Transverse colon (tissue), 4 donors: ENCODE measurements around the gene TAC4. TPM values are rescaled to one million over a fixed set of nuclear protein-coding genes. Genes with fewer than 3 reads are reported as not detected.

Experiments used
- DNase-seq: peaks from one replicate; pipeline ENCODE4 v3.0.0-alpha.2; 2019
- H3K27ac ChIP-seq, 4 donors: fragments of 200-600 bp; sonication (generic); 2 replicates each; pipeline ENCODE4 v1.5.1; 2016 to 2018; ENCODE audit warnings: inconsistent platforms in 4 of 4
- H3K27me3 ChIP-seq: fragments of 200-600 bp; sonication (generic); 2 replicates; pipeline ENCODE4 v1.5.1; 2017; ENCODE audit warnings: inconsistent platforms
- H3K36me3 ChIP-seq, 4 donors: fragments of 200-600 bp; sonication (generic); 2 replicates each; pipeline ENCODE4 v1.5.1; 2017 to 2019; ENCODE audit warnings: inconsistent platforms in 4 of 4
- H3K4me1 ChIP-seq, 4 donors: fragments of 200-600 bp; sonication (generic); 2 replicates each; pipeline ENCODE4 v1.5.1; 2017 to 2020; ENCODE audit warnings: inconsistent platforms in 4 of 4
- H3K4me3 ChIP-seq, 4 donors: fragments of 200-600 bp; sonication (generic); 1 replicate in 1 of 4; 2 replicates in 3 of 4; pipeline versions ENCODE4 v1.5.1 to v1.6.1; 2017 to 2019; ENCODE audit warnings: inconsistent platforms in 4 of 4
- H3K9me3 ChIP-seq, 2 donors: fragments of 200-600 bp; sonication (generic); 2 replicates each; pipeline ENCODE4 v1.5.1; 2017 to 2019; ENCODE audit warnings: inconsistent platforms in 2 of 2
- EP300 ChIP-seq: sonication (generic); formaldehyde crosslinking; IDR thresholded peaks from one replicate; pipeline ENCODE4 v1.6.1; 2017; ENCODE audit warnings: antibody characterized with exemption, low read depth
- POLR2A ChIP-seq: fragments of 450-650 bp; IDR thresholded peaks from one replicate; pipeline ENCODE4 v1.6.1; 2016; ENCODE audit warnings: antibody characterized with exemption, mild to moderate bottlenecking, moderate library complexity
- POLR2AphosphoS5 ChIP-seq, 3 donors: sonication (generic); formaldehyde crosslinking; IDR thresholded peaks; one replicate each; pipeline ENCODE4 v1.6.1; 2016; ENCODE audit warnings: antibody characterized with exemption in 3 of 3
- WGBS, 2 donors: methylation state at CpG; one replicate each; pipeline ENCODE4 v1.1.5; 2018; ENCODE audit warnings: low coverage in 1 of 2; 5-methylcytosine and 5-hydroxymethylcytosine counted together
- in situ Hi-C, 4 donors: fragments of 200-750 bp; cut with MboI; loops; one replicate each; pipeline versions ENCODE4 v1.15.0 to v1.15.1; 2017; ENCODE audit warnings: low sequenced_read_pairs in 3 of 4, low pct_ligation_motif_present in 1 of 4, low pct_unique_long_range_greater_than_20kb in 1 of 4
- intact Hi-C: fragments of 100-400 bp; cut with DNase I; formaldehyde crosslinking; loops from one replicate; pipeline ENCODE4 v1.15.1; 2023; ENCODE audit warnings: low total_unique reads
- total RNA-seq, 4 donors: library from RNA; depleted of rRNA; stranded (reverse); fragments of >200 nt; gene quantifications; one replicate each; pipeline ENCODE4 v1.1.0, GENCODE V29; 2016
- TF ChIP-seq, protein P1 (sequence below), 5 experiments: fragments of 200-600 bp in 3 of 5; fragments of 450-650 bp in 2 of 5; sonication (generic) in 3 of 5; IDR thresholded peaks; 1 replicate in 2 of 5; 2 replicates in 3 of 5; pipeline ENCODE4 v1.5.1; 2016 to 2017; ENCODE audit warnings: antibody characterized with exemption in 5 of 5, inconsistent platforms in 3 of 5, mild to moderate bottlenecking in 2 of 5, moderate library complexity in 1 of 5

The TAC4 gene
- total RNA-seq, 4 donors from 2014 or later: not detected

DNA sequence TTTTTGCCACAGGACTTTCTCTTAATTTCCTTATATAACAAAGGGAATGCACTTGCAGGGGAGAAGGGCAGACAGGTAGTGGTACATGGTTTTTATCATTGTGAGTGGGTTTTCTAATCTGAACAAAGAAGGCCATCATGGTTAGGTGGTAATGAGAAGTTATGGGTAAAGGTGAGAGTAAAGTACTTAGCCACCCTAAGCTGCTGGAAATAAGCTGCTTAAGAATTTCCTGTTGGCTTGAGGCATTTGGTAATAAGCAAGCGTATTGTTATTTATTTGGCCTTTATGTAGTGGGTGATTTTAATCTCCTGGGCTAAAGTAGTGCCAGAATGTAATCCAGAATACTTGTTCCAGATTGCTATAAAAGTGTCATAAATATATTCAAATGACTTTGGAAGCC is 27.1 kb downstream of the TAC4 start:
- in situ Hi-C loops: no loop called here

DNA sequence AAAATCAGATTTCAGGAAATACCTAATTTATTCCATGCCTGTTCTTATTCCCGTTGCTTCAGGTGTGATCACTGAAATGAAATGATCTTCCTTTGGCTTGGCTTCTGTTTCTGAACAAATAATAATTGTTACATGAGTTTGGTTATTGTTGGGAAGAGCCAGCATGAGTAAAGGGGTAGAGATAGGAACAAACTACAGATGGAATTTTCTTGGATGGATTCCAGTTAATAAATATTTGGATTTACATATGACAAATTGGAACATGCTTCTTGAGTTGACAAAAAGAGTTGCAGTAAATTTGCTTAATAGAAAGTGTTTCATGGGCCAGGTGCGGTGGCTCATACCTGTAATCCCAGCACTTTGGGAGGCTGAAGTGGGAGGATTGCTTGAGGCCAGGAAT is 28.2 kb downstream of the TAC4 start:
- intact Hi-C loops (no loop called here), in situ Hi-C loops (no loop called here)
- H3K36me3 ChIP-seq: peaks cover 0 to 59% (median 23%) of the 10 kb centered on the region in 4 donors
- 91 to 93% methylated on average over 2 of the region's 2 CpGs for WGBS, 2 donors
- no peak for DNase-seq
- TF ChIP-seq, protein P1, sequence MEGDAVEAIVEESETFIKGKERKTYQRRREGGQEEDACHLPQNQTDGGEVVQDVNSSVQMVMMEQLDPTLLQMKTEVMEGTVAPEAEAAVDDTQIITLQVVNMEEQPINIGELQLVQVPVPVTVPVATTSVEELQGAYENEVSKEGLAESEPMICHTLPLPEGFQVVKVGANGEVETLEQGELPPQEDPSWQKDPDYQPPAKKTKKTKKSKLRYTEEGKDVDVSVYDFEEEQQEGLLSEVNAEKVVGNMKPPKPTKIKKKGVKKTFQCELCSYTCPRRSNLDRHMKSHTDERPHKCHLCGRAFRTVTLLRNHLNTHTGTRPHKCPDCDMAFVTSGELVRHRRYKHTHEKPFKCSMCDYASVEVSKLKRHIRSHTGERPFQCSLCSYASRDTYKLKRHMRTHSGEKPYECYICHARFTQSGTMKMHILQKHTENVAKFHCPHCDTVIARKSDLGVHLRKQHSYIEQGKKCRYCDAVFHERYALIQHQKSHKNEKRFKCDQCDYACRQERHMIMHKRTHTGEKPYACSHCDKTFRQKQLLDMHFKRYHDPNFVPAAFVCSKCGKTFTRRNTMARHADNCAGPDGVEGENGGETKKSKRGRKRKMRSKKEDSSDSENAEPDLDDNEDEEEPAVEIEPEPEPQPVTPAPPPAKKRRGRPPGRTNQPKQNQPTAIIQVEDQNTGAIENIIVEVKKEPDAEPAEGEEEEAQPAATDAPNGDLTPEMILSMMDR (IDR thresholded peaks at IDR 0.05): no peak
- TF ChIP-seq POLR2A (no peak), EP300 (no peak), POLR2AphosphoS5 (IDR thresholded peaks at IDR 0.05) (no peak)
- H3K27me3 ChIP-seq: no peaks in the 10 kb centered on the region
- H3K27ac ChIP-seq: no peak overlapping the region
- peaks cover 3 to 40% (median 17%) of the 10 kb centered on the region in 4 donors for H3K4me1 ChIP-seq
- no peaks in the 10 kb centered on the region for H3K9me3 ChIP-seq
- H3K4me3 ChIP-seq: no peak overlapping the region

More for the DNA sequence above, 27.1 kb downstream of the TAC4 start:
- intact Hi-C loops: no loop called here
- Histone ChIP-seq H3K4me3 (no peak overlapping the region), H3K9me3 (no peaks in the 10 kb centered on the region), H3K36me3 (peaks cover 0 to 58% (median 25%) of the 10 kb centered on the region in 4 donors), H3K4me1 (peaks cover 3 to 30% (median 15%) of the 10 kb centered on the region in 4 donors), H3K27me3 (no peaks in the 10 kb centered on the region), H3K27ac (no peak overlapping the region)
- no peak for DNase-seq
- 45 to 52% methylated on average over 1 of the region's 1 CpG for whole genome bisulfite sequencing, 2 donors
- TF ChIP-seq, protein P1 (IDR thresholded peaks at IDR 0.05): no peak
- no peak for TF ChIP-seq EP300
- TF ChIP-seq POLR2AphosphoS5 (IDR thresholded peaks at IDR 0.05): no peak
- no peak for TF ChIP-seq POLR2A

DNA sequence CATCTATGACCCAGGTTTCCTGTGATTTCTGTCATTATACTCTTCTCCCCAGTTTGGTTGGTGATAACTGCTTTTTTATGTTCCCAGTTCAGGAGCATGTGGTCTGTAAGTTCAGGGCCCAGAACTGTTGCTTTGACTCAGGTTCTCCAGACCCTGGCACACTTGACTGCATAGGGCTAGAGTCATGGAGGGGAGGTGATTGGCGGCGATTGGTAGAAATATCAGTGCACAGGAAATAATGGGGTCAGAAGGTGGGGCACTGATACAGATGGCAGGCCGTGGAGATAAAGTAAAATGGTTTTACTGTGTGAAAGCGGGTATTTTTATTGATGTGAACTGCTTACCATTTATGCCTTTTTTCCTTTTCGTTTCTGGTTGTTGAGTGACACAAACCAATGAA is 28.7 kb downstream of the TAC4 start:
- Histone ChIP-seq H3K27me3 (no peaks in the 10 kb centered on the region), H3K36me3 (peaks cover 0 to 54% (median 21%) of the 10 kb centered on the region in 4 donors), H3K4me1 (peaks cover 3 to 41% (median 17%) of the 10 kb centered on the region in 4 donors), H3K27ac (no peak overlapping the region), H3K4me3 (no peak overlapping the region), H3K9me3 (no peaks in the 10 kb centered on the region)
- no peak for DNase-seq
- in situ Hi-C loops: no loop called here
- TF ChIP-seq, protein P1 (IDR thresholded peaks at IDR 0.05): no peak
- TF ChIP-seq POLR2AphosphoS5 (IDR thresholded peaks at IDR 0.05): no peak
- TF ChIP-seq EP300: no peak
- TF ChIP-seq POLR2A: no peak
- intact Hi-C loops: no loop called here
- 85 to 88% methylated on average over 5 of the region's 5 CpGs for WGBS, 2 donors

DNA sequence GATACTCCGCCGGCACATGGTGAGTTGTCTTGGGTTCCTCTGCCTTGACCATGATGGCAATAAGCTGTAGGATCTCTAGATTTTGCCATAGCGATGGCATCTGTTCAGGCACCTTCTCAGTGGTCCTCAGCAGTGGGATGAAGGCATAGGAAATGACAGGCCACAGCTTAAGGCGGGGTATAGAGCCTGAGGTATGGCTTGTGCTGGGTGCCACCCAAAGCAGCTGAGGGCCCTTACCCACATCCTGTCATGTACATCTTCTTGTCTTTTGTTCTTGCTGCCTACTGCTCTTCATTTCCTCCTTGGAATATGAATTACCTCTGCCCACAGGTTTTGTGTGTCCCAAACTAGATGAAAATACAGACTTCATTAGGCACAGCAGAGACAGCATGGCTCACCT is 29.9 kb downstream of the TAC4 start:
- TF ChIP-seq POLR2A (no peak), POLR2AphosphoS5 (IDR thresholded peaks at IDR 0.05) (no peak), EP300 (no peak)
- TF ChIP-seq, protein P1 (IDR thresholded peaks at IDR 0.05): no peak
- no peaks in the 10 kb centered on the region for H3K27me3 ChIP-seq
- no peak overlapping the region for H3K27ac ChIP-seq
- peaks cover 3 to 34% (median 12%) of the 10 kb centered on the region in 4 donors for H3K4me1 ChIP-seq
- 91 to 96% methylated on average over 4 of the region's 4 CpGs for WGBS, 2 donors
- H3K36me3 ChIP-seq: peaks cover 0 to 58% (median 20%) of the 10 kb centered on the region in 4 donors
- intact Hi-C loops (no loop called here), in situ Hi-C loops (no loop called here)
- H3K9me3 ChIP-seq: no peaks in the 10 kb centered on the region
- no peak overlapping the region for H3K4me3 ChIP-seq
- DNase-seq: no peak
